BJ (cell line): ENCODE data around the gene PISD. TPM values are rescaled to one million over a fixed set of nuclear protein-coding genes. Genes with fewer than 3 reads are reported as not detected.
A peak's percentile ranks its signal among the peaks of the same experiment; 100 is the strongest.
"Not testable (repeated sequence)": the region's sequence is repeated elsewhere in the genome, so short reads cannot be mapped to it uniquely, and the experiment has no call there.

Experiments used
- CTCF ChIA-PET: fragments of 350-600 bp; formaldehyde crosslinking; extraction: SDS; loops from one replicate; lab custom pipeline; 2021; ENCODE audit warnings: antibody characterized with exemption, inconsistent platforms; lab: Yijun Ruan, JAX
- POLR2A ChIA-PET: fragments of 300-600 bp; sonication (Branson Sonifier 250); formaldehyde crosslinking; extraction: SDS; loops from one replicate; lab custom pipeline; 2021; ENCODE audit warnings: antibody characterized with exemption; lab: Charles Lee
- DNase-seq: peaks from one replicate; pipeline ENCODE4 v3.0.0-alpha.2; 2011; ENCODE audit warnings: low read depth
- H3K27me3 ChIP-seq: 2 replicates; pipeline ENCODE4 v1.6.0; 2011; ENCODE audit warnings: low read length; ENCODE audit not compliant: control insufficient read depth, insufficient read depth
- H3K36me3 ChIP-seq: 2 replicates; pipeline ENCODE4 v1.5.1; 2011; ENCODE audit warnings: low read length; ENCODE audit not compliant: control insufficient read depth, insufficient read depth
- H3K4me3 ChIP-seq: 2 replicates; pipeline ENCODE4 v1.5.1; 2011; ENCODE audit warnings: low read depth, mild to moderate bottlenecking, control low read depth, low read length
- polyA plus RNA-seq: library from polyadenylated mRNA; depleted of rRNA; stranded (reverse); fragments of >200 nt; gene quantifications from 2 replicates; pipeline ENCODE4 v1.2.3, GENCODE V29; 2011
- TF ChIP-seq, protein P1 (sequence below): IDR thresholded peaks from 2 replicates; pipeline ENCODE4 v1.5.1; 2011; ENCODE audit warnings: low read depth, mild to moderate bottlenecking, control low read depth, inconsistent platforms, low read length, moderate library complexity; ENCODE audit not compliant: insufficient read depth

The PISD gene
- polyA plus RNA-seq, 1 experiment, result 26.9 TPM

DNA sequence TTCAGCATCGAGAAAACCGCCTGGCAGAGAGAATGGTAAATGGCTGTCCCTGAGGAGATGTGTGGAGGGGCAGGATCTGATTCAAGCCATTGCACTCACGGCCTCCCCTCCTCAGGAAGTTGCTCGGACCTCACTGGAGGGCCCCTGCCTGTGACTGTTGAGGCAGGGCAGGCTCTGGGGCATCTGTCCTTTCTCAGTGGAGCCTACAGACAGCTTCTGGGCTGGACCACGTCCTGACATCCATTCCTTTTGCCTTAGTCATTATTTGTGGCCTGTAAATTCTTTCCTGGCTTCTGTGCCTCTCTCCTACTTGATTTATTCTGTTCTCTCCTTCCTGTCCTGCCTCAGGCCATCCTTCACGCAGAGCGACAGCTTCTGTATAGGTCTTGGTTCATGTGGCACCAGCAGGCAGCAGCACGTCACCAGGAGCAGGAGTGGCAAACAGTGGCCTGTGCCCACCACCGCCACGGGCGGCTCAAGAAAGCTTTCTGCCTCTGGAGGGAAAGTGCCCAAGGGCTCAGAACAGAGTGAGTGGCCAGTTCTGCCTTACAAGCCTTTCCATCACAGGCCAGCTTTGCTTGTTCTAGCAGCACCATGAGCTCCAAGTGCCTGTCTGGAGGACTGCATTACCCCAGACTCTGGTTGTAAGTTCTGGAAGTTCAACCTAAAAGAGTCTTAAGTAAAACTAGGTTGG lies 59.6 kb downstream of the PISD start:
- POLR2A ChIA-PET, result no interaction called here
- Histone ChIP-seq H3K36me3 (no peaks in the 10 kb centered on the region; the same call in 1 of the 2 replicates), H3K4me3 (no peak overlapping the region), H3K27me3 (no peaks in the 10 kb centered on the region)
- TF ChIP-seq, protein P1, sequence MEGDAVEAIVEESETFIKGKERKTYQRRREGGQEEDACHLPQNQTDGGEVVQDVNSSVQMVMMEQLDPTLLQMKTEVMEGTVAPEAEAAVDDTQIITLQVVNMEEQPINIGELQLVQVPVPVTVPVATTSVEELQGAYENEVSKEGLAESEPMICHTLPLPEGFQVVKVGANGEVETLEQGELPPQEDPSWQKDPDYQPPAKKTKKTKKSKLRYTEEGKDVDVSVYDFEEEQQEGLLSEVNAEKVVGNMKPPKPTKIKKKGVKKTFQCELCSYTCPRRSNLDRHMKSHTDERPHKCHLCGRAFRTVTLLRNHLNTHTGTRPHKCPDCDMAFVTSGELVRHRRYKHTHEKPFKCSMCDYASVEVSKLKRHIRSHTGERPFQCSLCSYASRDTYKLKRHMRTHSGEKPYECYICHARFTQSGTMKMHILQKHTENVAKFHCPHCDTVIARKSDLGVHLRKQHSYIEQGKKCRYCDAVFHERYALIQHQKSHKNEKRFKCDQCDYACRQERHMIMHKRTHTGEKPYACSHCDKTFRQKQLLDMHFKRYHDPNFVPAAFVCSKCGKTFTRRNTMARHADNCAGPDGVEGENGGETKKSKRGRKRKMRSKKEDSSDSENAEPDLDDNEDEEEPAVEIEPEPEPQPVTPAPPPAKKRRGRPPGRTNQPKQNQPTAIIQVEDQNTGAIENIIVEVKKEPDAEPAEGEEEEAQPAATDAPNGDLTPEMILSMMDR, result no peak
- DNase-seq, result peak; percentile 70
- CTCF ChIA-PET, result interaction anchor here (0.6 to 1.7 kb wide), 3 partner anchors 12 to 415 kb away, joined by 3 to 6 read pairs (median 3); no protein-coding TSS in a partner anchor

DNA sequence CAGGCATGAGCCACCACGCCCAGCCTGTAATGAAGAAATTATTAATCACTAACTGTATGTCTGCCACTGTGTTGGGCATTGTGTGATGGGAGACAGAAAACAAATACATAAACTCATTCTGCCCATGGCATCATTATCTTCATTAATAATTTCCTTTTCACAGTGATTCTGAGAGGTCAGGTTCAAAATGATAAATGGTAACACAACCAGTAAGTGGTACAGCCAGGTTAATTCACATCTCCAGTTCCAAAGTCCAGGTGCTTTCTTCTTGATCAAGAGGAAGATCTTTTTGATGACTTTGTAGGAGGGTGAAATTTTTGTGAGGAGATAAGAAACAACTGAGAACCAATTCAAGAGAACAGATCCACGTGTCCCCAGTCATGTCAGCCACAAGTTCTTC lies 66.7 kb downstream of the PISD start:
- POLR2A ChIA-PET, result no interaction called here
- CTCF ChIA-PET, result no interaction called here
- Histone ChIP-seq H3K36me3 (no peaks in the 10 kb centered on the region), H3K27me3 (no peaks in the 10 kb centered on the region), H3K4me3 (no peak overlapping the region)
- TF ChIP-seq, protein P1, result no peak
- DNase-seq, result no peak

DNA sequence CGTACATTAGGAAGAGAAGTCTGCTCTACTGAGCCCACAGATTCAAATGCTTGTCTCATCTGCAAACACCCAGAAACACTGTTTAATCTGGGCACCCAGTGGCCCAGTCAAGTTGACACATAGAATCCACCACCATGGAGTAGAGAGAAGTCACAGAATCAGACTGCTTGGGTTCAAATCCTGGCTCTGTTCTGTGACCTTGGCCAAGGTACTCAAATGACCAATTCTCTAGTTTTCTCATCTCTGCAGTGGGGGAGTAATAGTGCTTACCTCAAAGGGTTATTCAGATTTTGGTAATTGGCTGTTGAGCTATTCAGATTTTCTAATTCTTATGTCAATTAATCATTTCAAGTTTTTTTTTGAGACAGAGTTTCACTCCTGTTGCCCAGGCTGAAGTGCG lies 71.9 kb downstream of the PISD start:
- DNase-seq, H3K27me3 ChIP-seq, CTCF ChIA-PET, POLR2A ChIA-PET, H3K36me3 ChIP-seq, H3K4me3 ChIP-seq: not testable (repeated sequence)

GRCh38 chr22:31588970-31589675 lies 72.9 kb downstream of the PISD start:
- Histone ChIP-seq H3K36me3 (no peaks in the 10 kb centered on the region), H3K27me3 (no peaks in the 10 kb centered on the region), H3K4me3 (no peak overlapping the region)
- TF ChIP-seq, protein P1, result no peak
- DNase-seq, result no peak
- CTCF ChIA-PET, result no interaction called here
- POLR2A ChIA-PET, result no interaction called here

- ChIA-PET POLR2A (no interaction called here), CTCF (interaction anchor here (0.6 to 2.0 kb wide), 6 partner anchors 9 to 45 kb away, joined by 3 to 8 read pairs (median 4); no protein-coding TSS in a partner anchor)
- DNase-seq, result no peak
- Histone ChIP-seq H3K36me3 (no peaks in the 10 kb centered on the region), H3K27me3 (no peaks in the 10 kb centered on the region), H3K4me3 (no peak overlapping the region)
- TF ChIP-seq, protein P1, result no peak
Observed at GRCh38 chr22:31586137-31586920, 75.7 kb downstream of the PISD start.
